Left ventricle myocardium superior (tissue), 1 donor: ENCODE results near the gene TMEM135. TPM values are rescaled to one million over a fixed set of nuclear protein-coding genes. Genes with fewer than 3 reads are reported as not detected.
"Not testable (repeated sequence)": the region's sequence is repeated elsewhere in the genome, so short reads cannot be mapped to it uniquely, and the experiment has no call there.

Experiments used
- ATAC-seq: fragments of 200-7000 bp; cut with Tn5 transposase; one replicate; pipeline ENCODE4 v1.9.1; 2020; ENCODE audit warnings: mild to moderate bottlenecking, moderate library complexity
- DNase-seq: peaks from one replicate; pipeline ENCODE4 v3.0.0-alpha.2; 2020
- intact Hi-C: fragments of 100-400 bp; cut with micrococcal nuclease; formaldehyde crosslinking; loops from one replicate; pipeline ENCODE4 v1.11.0; 2022
- total RNA-seq: library from RNA; stranded (reverse); fragmentation: NEBNext Ultra II Directional; extraction: Animal tissue kit (Norgen Biotek cat#: 25700); gene quantifications from one replicate; pipeline ENCODE4 v1.2.1, GENCODE V29; 2021
- donor health status: DM: no; HTN: yes; CAD: no; lungs with severe emphysema.

The TMEM135 gene
- total RNA-seq, 1 donor from 2014 or later, result 20.1 TPM

DNA sequence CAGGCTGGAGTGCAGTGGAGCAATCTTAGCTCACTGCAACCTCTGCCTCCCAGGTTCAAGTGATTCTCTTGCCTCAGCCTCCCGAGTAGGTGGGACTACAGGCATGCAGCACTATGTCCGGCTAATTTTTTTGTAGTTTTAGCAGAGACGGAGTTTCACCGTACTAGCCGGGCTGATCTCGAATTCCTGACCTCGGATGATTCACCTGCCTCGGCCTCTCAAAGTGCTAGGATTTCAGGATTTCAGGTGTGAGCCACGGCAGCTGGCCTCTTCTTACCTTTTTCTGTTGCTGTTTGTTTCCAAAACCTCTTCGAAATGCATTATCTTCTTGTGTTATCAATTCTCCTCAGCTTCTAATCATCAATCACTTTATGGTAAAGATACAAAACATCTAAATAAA lies 22.1 kb upstream of the TMEM135 start:
- intact Hi-C loops, result no loop called here
- DNase-seq (no peak), ATAC-seq (no peak)

DNA sequence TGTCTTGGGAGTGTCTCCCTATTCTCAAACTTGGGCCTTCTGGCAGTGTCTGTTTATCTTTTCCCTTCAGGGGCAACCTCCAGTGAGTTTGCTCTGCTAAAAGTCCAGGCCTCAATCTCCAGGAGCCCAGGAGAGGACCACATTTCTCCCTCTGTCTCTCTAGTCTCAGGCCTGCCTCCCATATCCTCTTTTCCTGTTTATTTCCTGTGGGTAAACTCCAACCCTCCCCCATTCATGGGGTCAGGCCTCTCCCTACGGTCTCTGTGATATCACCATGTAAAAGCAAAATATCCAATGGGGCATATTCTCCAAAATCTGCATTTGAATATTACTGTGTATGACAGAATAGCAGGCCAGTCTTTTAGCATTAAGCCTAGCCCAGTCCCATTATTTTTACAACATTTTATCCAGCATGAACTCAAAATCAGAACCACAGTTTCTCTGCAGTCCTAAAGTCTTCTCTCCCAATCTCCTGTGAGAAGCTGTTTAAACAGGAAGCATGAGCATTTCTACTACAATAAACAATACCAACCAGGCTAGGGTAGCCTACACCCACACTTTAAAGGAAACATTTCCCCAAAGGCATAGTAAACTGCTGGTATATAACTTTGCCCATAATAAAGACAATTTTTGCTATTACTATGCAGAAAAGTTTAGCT lies 18.0 kb upstream of the TMEM135 start:
- intact Hi-C loops, result no loop called here
- DNase-seq (no peak), ATAC-seq (no peak)

DNA sequence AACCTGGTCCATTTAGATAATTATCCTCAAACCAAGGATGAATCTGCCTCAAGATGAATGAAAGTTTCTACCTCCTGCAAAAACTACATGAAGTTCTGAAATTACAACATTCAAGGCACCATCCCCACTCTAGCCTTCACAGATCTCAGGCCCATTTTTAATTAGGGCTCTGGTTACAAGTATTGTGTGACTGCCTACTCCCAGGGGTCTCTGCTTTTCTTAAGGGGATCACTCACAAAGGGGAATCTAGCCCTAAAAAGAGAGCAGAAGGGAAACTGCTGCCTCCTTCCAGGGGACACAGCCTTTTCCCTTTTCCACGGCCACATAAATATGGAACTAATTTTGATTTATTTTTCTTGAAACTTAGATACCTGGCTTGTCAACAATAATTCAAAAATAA lies 17.4 kb upstream of the TMEM135 start:
- intact Hi-C loops, result no loop called here
- ATAC-seq (no peak), DNase-seq (no peak)

DNA sequence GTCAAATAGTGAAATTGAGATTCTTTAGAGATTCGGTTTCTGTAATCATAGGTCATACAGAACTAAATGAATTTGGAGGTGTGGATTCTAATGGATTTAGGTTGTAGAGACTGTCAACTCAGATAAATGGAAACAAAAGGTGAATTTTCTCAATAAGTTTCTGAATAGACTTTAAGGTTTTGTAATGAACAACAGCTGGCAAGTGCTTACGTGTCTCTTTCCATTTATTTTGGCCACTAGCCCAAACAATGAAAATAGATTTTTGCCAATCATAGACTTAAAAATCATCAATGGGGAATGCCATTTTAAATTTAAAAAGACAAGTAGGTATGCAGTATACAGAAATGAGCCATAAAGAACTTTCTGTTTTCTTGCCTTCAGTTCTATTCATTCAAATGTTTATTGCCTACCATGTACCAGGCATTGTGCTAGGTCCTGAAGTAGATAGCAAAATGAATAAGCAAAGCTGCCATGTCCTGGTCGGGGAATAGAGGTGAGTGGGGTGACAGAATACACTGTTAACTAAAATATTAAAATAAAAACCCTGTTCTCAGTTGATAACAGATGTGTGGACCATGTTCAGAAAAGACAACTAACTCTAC lies 16.9 kb upstream of the TMEM135 start:
- no peak for ATAC-seq
- DNase-seq, result no peak
- intact Hi-C loops, result no loop called here

DNA sequence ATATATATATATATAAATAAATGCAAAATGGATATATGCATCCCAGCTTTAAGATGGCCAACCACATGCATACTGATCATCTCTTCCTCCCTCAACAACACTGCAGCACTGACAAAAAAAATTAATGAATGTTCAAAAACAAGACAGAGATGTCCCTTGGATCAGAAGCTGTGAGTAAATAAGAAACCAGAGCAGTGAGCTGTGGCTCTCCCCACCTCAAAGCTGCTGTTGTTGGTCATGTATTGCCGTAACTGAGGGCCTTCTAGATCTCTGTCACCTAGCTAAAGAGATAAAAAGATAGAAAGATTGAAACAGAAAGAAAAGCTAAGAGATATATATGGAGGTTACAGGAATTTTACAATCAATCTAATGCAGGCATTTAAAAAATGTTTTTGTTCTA lies 15.5 kb upstream of the TMEM135 start:
- DNase-seq (no peak), ATAC-seq (no peak)
- intact Hi-C loops, result no loop called here

DNA sequence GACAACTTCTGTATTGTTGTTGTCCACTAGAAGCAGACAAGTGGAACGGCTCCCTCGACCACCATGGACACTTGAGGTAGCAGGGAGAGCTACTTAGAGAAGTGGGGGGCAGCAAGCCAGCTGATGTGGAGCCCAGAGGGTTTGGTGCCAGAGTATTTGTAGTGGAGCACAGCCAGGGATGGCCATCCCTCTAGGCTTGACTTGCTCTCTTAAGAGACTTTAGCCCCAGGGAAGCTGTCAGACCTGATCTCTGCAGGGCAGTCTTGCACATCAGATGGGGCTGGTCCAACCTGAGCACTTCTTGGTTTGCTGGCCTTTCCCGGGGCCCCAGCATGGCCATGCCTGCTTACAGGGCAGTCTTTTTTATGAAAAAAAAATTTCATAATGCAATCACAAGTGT lies 15.0 kb upstream of the TMEM135 start:
- ATAC-seq (no peak), DNase-seq (peak; percentile 27)
- intact Hi-C loops, result no loop called here

DNA sequence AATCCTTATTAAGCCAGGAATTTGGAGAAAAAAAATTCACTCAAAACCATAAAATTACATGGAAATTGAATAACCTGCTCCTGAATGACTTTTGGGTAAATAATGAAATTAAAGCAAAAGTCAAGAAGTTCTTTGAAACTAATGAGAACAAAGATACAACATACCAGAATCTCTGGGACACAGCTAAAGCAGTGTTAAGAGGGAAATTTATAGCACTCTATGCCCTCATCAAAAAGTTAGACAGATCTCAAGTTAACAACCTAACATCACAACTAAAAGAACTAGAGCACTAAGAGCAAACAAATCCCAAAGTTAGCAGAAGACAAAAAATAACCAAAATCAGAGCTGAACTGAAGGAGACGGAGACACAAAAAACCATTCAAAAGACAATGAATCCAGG lies 11.3 kb upstream of the TMEM135 start:
- intact Hi-C loops, ATAC-seq, DNase-seq: not testable (repeated sequence)

DNA sequence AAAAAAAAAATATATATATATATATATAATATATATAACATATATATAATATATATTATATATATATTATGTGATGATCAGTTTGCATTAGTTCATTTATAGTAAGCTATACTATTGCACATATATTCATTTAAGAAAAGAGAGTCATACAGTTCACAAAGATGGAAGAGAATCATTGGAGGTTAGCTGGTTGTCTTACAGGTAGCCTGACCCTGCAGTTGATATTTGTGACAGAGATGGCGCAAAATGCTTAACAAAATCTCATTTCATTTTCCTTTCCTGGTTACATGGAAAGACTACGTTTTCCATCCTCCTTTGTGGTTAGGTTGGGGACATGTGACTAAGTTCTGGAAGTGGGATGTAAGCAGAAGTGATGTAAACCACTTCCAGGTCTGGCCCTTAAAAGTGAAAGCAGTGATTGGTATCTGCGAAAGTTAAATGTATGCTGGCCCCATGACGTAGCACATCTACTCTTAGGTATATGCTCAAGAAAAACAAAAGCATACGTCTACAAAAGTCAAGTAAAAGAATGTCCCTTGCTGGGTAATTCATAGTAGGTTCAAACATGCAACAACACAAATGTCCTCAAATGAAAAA lies 7.2 kb upstream of the TMEM135 start:
- DNase-seq, result no peak
- intact Hi-C loops, result loop anchor here (10.0 kb wide), 1 partner anchor 76 kb away; the partner anchor contains the start of gene FZD4
- no peak for ATAC-seq

DNA sequence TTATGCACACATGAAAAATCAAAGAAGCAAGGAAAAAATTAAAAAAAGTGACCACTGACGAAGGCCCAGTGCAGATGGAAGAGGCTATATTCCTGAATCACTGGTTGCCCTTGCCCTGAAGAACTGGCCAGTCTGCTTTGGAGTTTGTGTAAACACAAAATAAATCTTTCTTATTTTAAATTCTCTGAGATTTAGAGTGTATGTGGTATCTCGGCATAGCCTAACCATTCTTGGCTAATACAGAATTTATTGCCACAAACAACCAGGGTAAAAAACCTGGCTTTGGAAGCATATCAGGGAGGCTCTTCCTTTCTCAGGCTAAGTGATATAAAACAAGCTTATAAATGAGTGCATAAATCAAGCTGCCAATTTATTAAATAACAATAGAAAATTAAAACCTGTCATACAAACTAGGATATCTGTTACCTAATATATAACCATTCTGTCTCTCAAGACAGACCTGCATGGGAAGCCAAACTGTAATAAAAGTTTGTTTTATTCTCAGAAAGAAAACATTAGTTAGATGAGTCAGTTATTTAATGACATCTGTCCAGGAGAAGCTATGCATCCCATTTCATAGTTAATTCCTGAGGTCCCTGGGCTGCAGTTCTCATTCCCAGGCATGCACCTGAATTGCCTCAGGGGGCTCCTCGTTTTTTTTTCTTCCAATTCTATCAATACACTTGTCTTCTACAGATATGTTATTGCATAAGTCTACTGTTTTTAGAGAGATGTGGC lies 6.1 kb upstream of the TMEM135 start:
- DNase-seq (no peak), ATAC-seq (no peak)
- intact Hi-C loops, result loop anchor here (10.0 kb wide), 1 partner anchor 77 kb away; the partner anchor contains the start of gene FZD4

DNA sequence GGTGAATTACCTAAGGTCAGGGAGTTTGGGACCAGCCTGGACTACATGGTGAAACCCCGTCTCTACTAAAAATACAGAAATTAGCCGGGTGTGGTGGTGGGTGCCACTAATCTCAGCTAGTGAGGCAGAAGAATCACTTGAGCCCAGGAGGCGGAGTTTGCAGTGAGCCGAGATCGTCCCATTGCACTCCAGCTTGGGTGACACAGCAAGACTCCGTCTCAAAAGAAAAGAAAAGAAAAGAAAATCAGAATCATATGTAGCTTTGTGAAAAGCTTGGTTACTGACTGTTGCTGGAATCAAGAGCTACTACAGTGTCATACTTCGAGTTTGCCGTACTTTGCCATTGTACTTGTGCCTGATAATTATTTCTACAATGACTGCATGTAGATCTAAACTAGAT lies 4.2 kb upstream of the TMEM135 start:
- ATAC-seq (no peak), DNase-seq (no peak)
- intact Hi-C loops, result loop anchor here (10.0 kb wide), 1 partner anchor 79 kb away; the partner anchor contains the start of gene FZD4

DNA sequence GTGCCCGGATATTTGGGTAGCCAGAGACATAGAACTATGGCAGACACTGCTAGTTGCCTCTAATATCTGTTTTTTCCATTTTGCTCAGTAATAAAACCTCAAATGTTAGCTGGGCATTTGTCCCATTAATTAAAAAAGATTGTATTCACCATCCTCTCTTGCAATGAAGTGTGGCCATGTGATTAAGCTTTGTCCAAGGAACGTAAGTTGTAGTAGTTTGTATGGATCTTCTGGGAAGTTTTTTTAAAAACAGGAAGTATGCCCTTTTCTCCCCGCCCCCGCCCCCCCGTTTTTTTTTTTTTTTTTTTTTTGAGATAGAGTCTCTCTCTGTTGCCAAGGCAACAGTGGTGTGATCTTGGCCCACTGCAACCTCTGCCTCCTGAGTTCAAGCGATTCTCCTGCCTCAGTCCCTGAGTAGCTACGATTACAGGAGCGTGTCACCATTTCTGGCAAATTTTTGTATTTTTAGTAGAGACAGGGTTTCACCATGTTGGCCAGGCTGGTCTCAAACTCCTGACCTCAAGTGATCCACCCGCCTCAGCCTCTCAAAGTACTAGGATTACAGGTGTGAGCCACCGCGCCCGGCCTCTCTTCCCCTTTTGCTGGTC lies 1.7 kb upstream of the TMEM135 start:
- DNase-seq, result no peak
- intact Hi-C loops, result loop anchor here (10.0 kb wide), 1 partner anchor 81 kb away; the partner anchor contains the start of gene FZD4

DNA sequence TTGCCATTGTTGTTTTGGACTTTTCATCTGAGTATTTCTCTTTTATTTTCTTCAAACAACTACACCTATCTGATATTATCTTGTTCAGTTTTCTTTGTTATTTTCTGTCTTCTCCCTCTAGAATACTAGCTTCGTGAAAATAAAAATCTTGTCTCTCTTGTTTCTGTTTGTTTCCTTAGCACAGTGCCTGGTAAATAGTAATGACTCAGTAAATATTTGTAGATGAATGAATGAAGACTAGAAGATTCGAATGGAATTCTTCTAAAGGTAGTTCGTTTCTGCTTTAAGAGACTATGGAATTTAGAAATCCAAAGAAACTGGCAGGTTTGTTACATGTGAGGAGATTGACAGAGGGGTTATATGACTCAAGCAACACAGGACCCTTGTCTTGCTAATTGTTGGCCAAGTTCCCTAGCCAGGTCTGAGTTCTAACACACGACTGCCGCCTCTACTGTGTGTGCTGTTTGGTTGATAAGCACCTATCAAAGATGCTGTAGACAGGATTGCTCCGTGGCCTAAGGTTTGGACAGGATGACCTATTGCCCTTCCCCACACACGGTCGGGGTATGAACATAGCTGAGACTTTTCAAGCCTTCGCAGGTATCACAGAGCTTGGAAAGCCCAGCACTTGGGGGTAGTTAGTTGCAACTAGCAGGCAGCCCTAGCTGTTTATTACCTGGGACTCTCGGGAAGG lies 831 bp upstream of the TMEM135 start:
- intact Hi-C loops, result loop anchor here (10.0 kb wide), 1 partner anchor 82 kb away; the partner anchor contains the start of gene FZD4
- DNase-seq (no peak), ATAC-seq (peak; percentile 4)

More for the DNA sequence above, 1.7 kb upstream of the TMEM135 start:
- no peak for ATAC-seq

DNA sequence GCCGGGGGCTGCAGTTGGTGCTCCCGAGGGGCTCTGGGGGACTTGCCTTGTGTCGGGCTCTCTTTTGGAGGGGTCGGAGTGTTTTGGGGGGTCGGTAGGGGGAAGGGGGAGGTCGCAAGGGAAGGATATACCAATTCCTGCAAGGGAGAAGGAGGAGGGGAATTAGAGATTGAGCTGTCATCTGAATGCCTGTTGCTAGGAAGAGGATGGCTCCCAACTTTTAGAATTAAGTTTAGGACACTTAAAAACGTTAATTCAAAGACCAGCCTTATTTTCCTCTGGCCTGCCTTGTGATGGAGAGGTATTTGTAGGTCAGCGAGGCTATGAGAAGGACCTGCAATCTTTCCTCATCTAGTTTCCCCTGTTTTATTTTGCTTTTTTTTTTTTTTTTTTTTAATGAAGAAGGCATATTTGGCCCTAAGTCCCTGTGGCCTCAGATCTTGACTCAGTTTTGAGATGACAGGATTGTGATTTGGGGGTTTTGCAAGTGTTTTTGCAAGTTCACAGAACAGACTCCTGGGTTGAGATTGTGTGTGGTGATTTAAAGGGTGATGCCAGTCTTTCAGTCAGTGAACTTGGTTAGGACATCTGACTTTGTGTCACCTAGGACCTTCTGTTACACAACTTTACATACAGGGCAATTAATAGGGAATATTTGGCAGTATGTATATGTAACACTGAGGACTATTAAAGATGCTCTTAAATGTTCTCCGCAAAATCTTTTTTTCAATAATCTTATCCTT lies 672 bp downstream of the TMEM135 start:
- peak; percentile 4 for ATAC-seq
- DNase-seq, result no peak
- intact Hi-C loops, result loop anchor here (10.0 kb wide), 1 partner anchor 84 kb away; the partner anchor contains the start of gene FZD4

DNA sequence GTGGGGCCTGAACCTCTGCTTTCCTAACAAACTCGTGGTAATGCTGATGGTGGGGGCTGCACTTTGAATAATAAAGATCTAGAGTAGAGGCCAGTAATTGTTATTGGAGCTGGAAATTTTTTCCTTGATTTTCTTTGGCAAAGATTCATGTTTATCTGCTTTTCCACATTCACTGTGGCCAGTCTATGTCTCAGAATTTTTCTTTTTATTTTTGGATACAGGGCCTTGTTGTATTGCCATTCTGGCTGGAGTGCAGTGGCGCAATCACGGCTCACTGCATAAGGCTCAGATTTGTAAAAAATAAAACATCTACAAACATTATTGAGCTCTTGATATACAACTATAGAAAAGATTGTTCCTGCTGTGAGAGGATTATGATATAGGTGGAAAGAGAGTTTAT lies 1.6 kb downstream of the TMEM135 start:
- intact Hi-C loops, result loop anchor here (10.0 kb wide), 1 partner anchor 85 kb away; the partner anchor contains the start of gene FZD4
- DNase-seq (no peak), ATAC-seq (no peak)

DNA sequence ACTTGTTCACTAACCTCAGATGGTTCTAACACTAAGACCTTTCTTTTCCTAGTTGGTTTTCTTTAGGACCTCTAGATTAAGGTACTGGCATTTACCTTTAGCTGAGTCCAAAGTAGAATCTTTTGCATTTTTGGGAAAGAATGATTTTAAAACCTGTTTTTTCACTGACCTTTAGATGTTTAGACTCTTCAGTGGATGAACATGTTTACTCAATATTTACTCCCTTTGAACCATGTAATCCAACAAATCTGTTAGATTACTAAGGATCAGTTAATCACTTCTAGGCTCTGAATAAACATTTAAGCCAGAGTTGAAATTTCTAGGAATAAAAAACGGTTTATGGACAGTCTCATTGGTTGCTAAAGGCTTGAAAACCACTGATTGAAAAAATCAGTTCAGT lies 6.2 kb downstream of the TMEM135 start:
- DNase-seq, result no peak
- no peak for ATAC-seq
- intact Hi-C loops, result no loop called here

DNA sequence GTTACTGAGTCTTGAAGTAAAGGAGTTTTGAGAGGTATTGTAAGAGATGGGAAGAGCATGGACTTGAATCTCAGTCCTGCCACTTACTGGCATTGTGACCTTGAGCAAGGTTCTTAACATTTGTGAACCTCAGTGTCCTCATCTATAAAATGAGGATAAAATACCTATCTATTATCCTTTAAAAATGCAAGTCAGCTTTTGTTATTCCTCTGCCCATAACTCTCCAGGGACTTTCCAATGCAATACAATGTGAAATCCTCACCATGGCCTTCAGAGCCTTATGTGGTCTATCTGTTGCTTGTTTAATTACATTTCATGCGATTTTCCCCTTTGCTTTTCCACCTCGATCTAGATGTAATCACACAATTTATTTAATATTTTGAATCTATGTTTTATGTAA lies 9.1 kb downstream of the TMEM135 start:
- intact Hi-C loops, result no loop called here
- ATAC-seq, result no peak
- no peak for DNase-seq

DNA sequence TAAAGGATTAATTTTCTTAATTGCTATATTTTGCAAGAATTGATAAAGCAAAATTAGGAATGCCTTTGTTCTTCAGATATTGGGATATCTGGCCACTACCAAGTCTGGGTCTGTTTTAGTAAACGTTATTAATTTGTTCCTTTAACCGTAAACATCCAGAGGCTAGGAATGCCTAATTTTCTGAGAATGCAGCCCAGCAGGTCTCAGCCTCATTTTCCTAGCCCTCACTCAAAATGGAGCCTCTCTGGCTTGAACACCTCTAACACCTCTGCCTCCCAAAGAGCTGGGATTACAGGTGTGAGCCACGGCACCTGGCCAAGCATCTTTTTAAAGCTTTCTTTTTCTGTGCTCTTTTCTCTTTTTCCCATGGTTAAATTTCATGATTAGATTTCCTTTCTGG lies 18.4 kb downstream of the TMEM135 start:
- intact Hi-C loops, result no loop called here
- DNase-seq (no peak), ATAC-seq (no peak)

DNA sequence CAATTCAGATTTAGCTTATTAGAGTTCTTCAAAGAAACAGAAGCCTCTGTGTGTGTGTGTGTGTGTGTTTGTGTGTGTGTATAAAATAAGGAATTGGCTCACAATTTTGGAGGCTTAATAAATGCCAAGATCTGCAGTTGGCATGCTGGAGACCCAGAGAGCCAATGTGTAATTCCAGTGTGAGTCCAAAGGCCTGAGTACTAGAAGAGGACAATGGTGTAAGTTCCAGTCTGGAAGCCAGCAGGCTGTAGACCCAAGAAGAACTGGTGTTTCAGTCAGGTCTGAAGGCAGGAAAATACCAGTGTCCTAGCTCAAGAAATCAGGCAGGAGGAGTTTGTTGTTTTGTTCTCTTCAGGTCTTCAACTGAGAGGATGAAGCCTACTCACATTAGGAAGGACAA lies 20.0 kb downstream of the TMEM135 start:
- DNase-seq (no peak), ATAC-seq (no peak)
- intact Hi-C loops, result no loop called here
